Epithelial cell of prostate (primary cell): Measurements from ENCODE around the gene PTPRN.

Experiments
- DNase-seq: peaks from one replicate; pipeline ENCODE4 v3.0.0-alpha.2; 2011; ENCODE audit warnings: low read depth, low spot score
- H3K27ac ChIP-seq: fragments of 450-650 bp; 2 replicates; pipeline ENCODE4 v1.5.1; 2017; ENCODE audit warnings: mild to moderate bottlenecking

Gene PTPRN

GRCh38 chr2:219247678-219248642 lies 61.2 kb downstream of the PTPRN start:
- no peak for DNase-seq
- peak overlapping the region; percentile 99 for H3K27ac ChIP-seq

GRCh38 chr2:219246559-219246958 lies 62.6 kb downstream of the PTPRN start:
- H3K27ac ChIP-seq, result peak overlapping the region; percentile 99
- DNase-seq, result no peak

GRCh38 chr2:219245899-219246230 lies 63.3 kb downstream of the PTPRN start:
- no peak for DNase-seq

GRCh38 chr2:219245148-219245898 lies 63.9 kb downstream of the PTPRN start, which contains the start of the genes GLB1L and STK16:
Gene GLB1L, minus strand, starts transcription at chr2:219245444. Its CDS starts 1,871 bp downstream, at chr2:219243573.
Gene STK16, plus strand, starts transcription at chr2:219245479. Its CDS starts 521 bp downstream, at chr2:219246000.
- H3K27ac ChIP-seq, result peak within 1 kb of the TSS; percentile 99
- no peak for DNase-seq

More at GRCh38 chr2:219245899-219246230, 63.3 kb downstream of the PTPRN start:
- H3K27ac ChIP-seq, result peak overlapping the region; percentile 99

GRCh38 chr2:219244789-219245147 lies 64.4 kb downstream of the PTPRN start:
- no peak for DNase-seq
- peak overlapping the region; percentile 99 for H3K27ac ChIP-seq

GRCh38 chr2:219243291-219243761 lies 65.9 kb downstream of the PTPRN start:
- H3K27ac ChIP-seq, result no peak overlapping the region
- no peak for DNase-seq
